ENCODE measurements around the gene GPSM3. TPM values are rescaled to one million over a fixed set of nuclear protein-coding genes. Genes with fewer than 3 reads are reported as not detected.

GPSM3 gene
- total and polyA plus RNA-seq, 2 of the 13 experiments (the other 11 are each of a cell fraction or from before 2014, with no cell fraction given) = 0.18 to 6.2 TPM

DNA sequence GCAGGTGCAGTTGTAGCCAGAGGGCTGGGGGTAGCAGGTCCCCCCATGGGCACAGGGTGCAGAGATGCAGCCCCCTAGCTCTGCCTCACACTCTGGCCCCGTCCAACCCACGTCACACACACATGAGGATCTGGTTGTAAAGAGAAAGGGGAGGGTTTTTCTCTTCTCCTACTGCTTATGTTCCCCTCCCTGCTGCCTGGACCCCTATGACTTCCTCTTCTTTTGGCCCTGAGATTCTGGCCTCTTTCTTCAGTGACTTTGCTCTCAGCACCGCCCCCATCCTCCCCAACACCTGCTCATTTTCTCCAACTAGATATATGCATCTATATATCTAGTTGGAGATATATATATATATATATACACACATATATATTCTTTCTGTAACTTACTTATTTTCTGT lies 21.7 kb upstream of the GPSM3 start (continued):
- TF ChIP-seq ISL2 (CRISPR knock-in tag; IDR thresholded peaks at IDR 0.05) (no peak), MBNL3 (CRISPR knock-in tag; conservative IDR thresholded peaks at IDR 0.05) (no peak), ARNT (IDR thresholded peaks at IDR 0.05) (no peak), DPF2 (CRISPR knock-in tag; IDR thresholded peaks at IDR 0.05; ENCODE audit: borderline replicate concordance, low read depth) (no peak), SNAPC2 (CRISPR knock-in tag; IDR thresholded peaks at IDR 0.05) (no peak), ZMYM4 (CRISPR knock-in tag; IDR thresholded peaks at IDR 0.05) (no peak), ZNF839 (CRISPR knock-in tag; IDR thresholded peaks at IDR 0.05; ENCODE audit: borderline replicate concordance) (no peak), ZNF652 (CRISPR knock-in tag; IDR thresholded peaks at IDR 0.05; ENCODE audit: borderline replicate concordance, low read depth) (no peak), PPARG (CRISPR knock-in tag; conservative IDR thresholded peaks at IDR 0.05) (no peak)

GRCh38 chr6:32213649-32214048 lies 21.2 kb upstream of the GPSM3 start:
- H3K36me3 ChIP-seq (replicated peaks in 1 of 2; ENCODE audit: control insufficient read depth in 1 of 2, insufficient read depth in 2 of 2, low read length in 2 of 2) = no peaks in the 10 kb centered on the region
- no peaks in the 10 kb centered on the region for H3K9me3 ChIP-seq (ENCODE audit: low read length)
- WGBS (ENCODE audit: low lambda C conversion rate) = 26% methylated on average over 6 of the region's 6 CpGs
- POLR2A ChIA-PET = no interaction called here
- ATAC-seq (no peak), FAIRE-seq (no peak), DNase-seq (ENCODE audit: low spot score) (no peak)
- H2AFZ ChIP-seq (ENCODE audit: low read length) = no peak overlapping the region
- H3K27ac ChIP-seq (ENCODE audit: extremely low read length, insufficient read depth, low read length) = no peak overlapping the region
- H3K4me1 ChIP-seq (ENCODE audit: insufficient read depth, low read length) = peaks cover 24% of the 10 kb centered on the region
- in situ Hi-C loops (cut with HindIII; ENCODE audit: extremely low pct_ligation_motif_present, low pct_unique_long_range_greater_than_20kb) (no loop called here), intact Hi-C loops (cut with micrococcal nuclease; ENCODE audit: unreplicated experiment) (no loop called here)
- TF ChIP-seq RBFOX2 (IDR thresholded peaks at IDR 0.05; ENCODE audit: low read depth, low read length) (no peak), HDAC2 (CRISPR knock-in tag; IDR thresholded peaks at IDR 0.05) (no peak), ZNF430 (CRISPR knock-in tag; IDR thresholded peaks at IDR 0.05) (no peak), ZHX1 (CRISPR knock-in tag; IDR thresholded peaks at IDR 0.05; ENCODE audit: low read depth) (no peak), ZNF670 (CRISPR knock-in tag; IDR thresholded peaks at IDR 0.05; ENCODE audit: borderline replicate concordance) (no peak)
- peaks cover 10 to 37% of the 10 kb centered on the region in 2 experiments; a peak in 4 of 5 replicates for H3K27me3 ChIP-seq (ENCODE audit: control insufficient read depth in 1 of 2, insufficient read depth in 2 of 2, low read length in 2 of 2)
- CTCF ChIA-PET (ENCODE audit: low intra/inter-chr PET ratio, low total read pairs) = no interaction called here
- H3K9ac ChIP-seq (ENCODE audit: insufficient read depth, low read depth, low read length) = no peak overlapping the region
- BruUV-seq (replicated peaks) = no TSS peak
- no peaks in the 10 kb centered on the region for H3K79me2 ChIP-seq (ENCODE audit: insufficient read depth, low read length)
- H4K20me1 ChIP-seq (ENCODE audit: insufficient read depth, low read length) = no peaks in the 10 kb centered on the region
- no peak overlapping the region for H3K4me3 ChIP-seq (replicated peaks in 1 of 3; ENCODE audit: insufficient read depth in 1 of 3, low read depth in 2 of 3, low read length in 3 of 3)
- no peak overlapping the region for H3K4me2 ChIP-seq (ENCODE audit: low read depth, low read length)
